Measurements from ENCODE around the gene ZBTB17. TPM values are rescaled to one million over a fixed set of nuclear protein-coding genes. Genes with fewer than 3 reads are reported as not detected.
A peak's percentile ranks its signal among the peaks of the same experiment; 100 is the strongest.

The ZBTB17 gene
- total and polyA plus RNA-seq, 9 of the 15 experiments (the other 6 are each of a cell fraction or from before 2014, with no cell fraction given) = 1.1 to 53.4 (median 29.6) TPM

- TF ChIP-seq SMARCC2 (IDR thresholded peaks at IDR 0.05; ENCODE audit: low read depth) (no peak), NR3C1 (CRISPR knock-in tag; IDR thresholded peaks at IDR 0.05) (no peak; the same call in 1 of the 2 replicates), NFE2L1 (tag; IDR thresholded peaks at IDR 0.05; ENCODE audit: borderline replicate concordance, low read depth) (no peak), ZBTB17 (CRISPR knock-in tag; IDR thresholded peaks at IDR 0.05) (no peak), TAF9B (IDR thresholded peaks at IDR 0.05; ENCODE audit: partially characterized antibody) (no peak), ZNF12 (CRISPR knock-in tag; IDR thresholded peaks at IDR 0.05) (no peak), NFATC3 (IDR thresholded peaks at IDR 0.05) (no peak), ZNF398 (CRISPR knock-in tag; IDR thresholded peaks at IDR 0.05) (no peak), KLF6 (CRISPR knock-in tag; IDR thresholded peaks at IDR 0.05; ENCODE audit: borderline replicate concordance) (no peak), E2F4 (CRISPR knock-in tag; IDR thresholded peaks at IDR 0.05; ENCODE audit: low read depth) (no peak), HEY1 (CRISPR knock-in tag; IDR thresholded peaks at IDR 0.05; ENCODE audit: borderline replicate concordance) (no peak), KDM5B (IDR thresholded peaks at IDR 0.05; ENCODE audit: insufficient replicate concordance, low read depth, low read length) (peak; percentile 35), EGR1 (conservative IDR thresholded peaks at IDR 0.05) (peak; percentile 30; the same call in 1 of the 2 replicates), SMAD2 (IDR thresholded peaks at IDR 0.05; ENCODE audit: low read depth, low read length) (no peak), ZNF134 (CRISPR knock-in tag; conservative IDR thresholded peaks at IDR 0.05) (no peak), E2F5 (CRISPR knock-in tag; IDR thresholded peaks at IDR 0.05) (no peak), NBN (IDR thresholded peaks at IDR 0.05; ENCODE audit: low read depth) (no peak; the same call in 1 of the 2 replicates), NCOR1 (IDR thresholded peaks at IDR 0.05) (peak; percentile 83), MNT (conservative IDR thresholded peaks at IDR 0.05) (peak; percentile 44 to 56; a peak in 2 of 4 replicates), MEIS2 (IDR thresholded peaks at IDR 0.05; ENCODE audit: partially characterized antibody) (peak; percentile 70), E2F1 (CRISPR knock-in tag; IDR thresholded peaks at IDR 0.05) (no peak), RBM34 (IDR thresholded peaks at IDR 0.05; ENCODE audit: borderline replicate concordance, insufficient read depth, low read length) (no peak)
Observed at GRCh38 chr1:16012590-16013219, 36.8 kb upstream of the ZBTB17 start (continued).

Data from K562 (cell line).